ENCODE measurements around the gene WTAP.
"Not testable (repeated sequence)": the region's sequence is repeated elsewhere in the genome, so short reads cannot be mapped to it uniquely, and the experiment has no call there.

The WTAP gene

DNA sequence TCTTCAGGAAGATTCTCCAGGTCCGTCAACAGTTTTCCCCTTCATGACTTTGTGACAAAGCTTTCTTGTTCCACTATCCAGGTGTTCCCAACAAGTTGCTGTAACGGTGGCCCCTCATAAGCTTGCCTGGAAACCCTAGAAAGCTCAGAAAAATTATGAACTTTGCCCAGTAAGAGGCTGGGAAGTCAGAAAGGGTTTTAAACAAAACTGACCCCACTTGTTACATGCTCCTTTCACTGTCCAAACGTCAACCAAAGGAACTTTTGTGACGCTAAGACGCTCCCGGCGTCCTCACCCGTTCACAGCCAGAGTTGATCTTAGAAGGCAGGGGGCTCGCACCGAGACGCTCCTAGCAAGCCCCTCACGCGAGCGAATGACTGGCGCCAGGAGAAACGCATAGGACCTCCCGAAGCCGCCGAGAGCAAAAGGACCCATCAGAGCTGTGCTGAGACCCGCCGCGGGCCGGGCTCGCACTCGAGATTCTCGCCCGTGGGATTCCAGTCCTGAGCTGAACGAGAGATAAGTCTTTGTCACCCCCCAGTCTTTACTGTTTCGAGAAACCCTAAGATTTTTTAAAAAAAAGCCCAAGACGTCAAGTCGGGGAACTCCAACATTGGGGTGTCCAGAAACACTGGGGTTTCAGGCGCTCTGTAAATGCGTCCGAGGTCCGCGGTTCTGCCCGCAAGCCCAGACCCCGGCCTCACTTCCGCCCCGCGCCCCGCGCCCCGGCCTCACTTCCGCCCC is 34.0 kb downstream of the WTAP start:
- in situ Hi-C loops (cut with MboI; ENCODE audit: low sequenced_read_pairs), result no loop called here

DNA sequence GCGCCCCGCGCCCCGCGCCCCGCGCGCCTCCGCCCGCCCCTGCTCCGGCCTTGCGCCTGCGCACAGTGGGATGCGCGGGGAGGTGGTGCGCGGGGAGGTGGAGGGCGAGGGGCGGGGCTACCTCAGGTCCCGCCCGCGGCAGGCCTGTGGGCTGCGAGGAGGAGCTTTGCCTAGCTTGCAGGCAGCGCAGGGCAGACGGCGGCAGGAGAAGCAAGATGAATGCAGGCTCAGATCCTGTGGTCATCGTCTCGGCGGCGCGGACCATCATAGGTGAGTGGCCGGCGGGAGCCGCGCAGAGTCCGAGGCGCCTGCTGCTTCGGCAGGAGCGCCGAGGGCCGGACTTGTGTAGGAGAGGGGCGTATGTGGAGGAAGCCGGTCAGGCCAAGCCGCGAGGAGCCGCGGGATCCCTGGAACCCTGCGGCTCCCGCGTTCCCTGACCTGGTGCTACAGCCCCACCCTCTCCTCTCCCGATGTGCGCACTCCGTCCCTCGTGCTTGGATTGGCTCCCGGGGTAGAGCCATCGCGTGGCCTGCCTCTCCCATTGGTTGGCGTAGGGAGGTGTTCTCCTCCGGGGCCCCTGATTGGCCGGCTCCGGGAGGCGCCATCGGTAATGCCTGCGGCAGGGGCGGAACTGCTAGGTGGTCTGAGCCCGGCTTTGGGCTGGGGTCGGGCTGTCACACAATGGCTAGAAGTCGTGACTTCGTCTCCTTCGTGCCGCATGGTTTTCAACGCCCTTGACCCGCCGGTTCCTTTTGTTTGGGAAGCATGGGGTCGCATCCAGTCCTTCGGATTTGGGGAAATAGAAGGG is 34.8 kb downstream of the WTAP start, which contains the start of gene ACAT2:
ACAT2 (plus strand) TSS at position 173 of the 808 bp plus-strand sequence; CDS start at position 216, 43 bp downstream.
- in situ Hi-C loops (cut with MboI; ENCODE audit: low sequenced_read_pairs), result no loop called here

DNA sequence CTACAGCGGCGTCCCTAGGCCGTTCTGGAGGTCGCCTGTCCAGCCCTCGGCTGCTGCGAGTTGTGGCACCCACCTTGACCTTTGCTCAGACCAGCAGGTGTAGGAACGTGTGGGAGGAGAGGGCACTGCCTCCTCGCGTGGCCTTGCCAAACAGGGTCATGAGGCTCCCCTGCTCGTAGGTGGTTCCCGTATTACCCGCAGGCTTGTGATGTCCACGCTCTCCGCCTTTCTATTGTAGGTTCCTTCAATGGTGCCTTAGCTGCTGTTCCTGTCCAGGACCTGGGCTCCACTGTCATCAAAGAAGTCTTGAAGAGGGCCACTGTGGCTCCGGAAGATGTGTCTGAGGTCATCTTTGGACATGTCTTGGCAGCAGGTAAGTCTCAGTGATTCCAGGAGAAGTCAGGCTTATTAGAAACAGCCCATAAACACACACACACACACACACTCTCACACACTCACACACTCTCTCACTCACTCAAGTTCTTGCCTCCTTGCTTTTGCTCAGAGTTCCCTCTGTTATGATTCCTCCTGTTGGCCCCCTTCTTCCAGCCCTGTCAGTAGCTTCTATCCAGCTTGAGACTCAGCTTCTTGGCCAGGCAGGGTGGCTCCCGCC is 35.5 kb downstream of the WTAP start:
- in situ Hi-C loops (cut with MboI; ENCODE audit: low sequenced_read_pairs), result no loop called here

DNA sequence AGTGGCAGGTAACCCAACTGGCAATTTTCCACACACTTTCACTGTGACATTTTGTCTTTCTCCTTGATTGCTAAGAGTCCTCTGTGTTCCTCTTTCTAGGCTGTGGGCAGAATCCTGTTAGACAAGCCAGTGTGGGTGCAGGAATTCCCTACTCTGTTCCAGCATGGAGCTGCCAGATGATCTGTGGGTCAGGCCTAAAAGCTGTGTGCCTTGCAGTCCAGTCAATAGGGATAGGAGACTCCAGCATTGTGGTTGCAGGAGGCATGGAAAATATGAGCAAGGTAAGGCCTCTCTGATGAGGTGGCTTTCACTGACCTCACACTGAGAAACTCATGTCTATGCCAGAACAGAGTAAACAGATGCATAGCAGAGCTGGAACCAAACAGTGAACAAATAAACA is 39.6 kb downstream of the WTAP start:
- in situ Hi-C loops (cut with MboI; ENCODE audit: low sequenced_read_pairs), result no loop called here

DNA sequence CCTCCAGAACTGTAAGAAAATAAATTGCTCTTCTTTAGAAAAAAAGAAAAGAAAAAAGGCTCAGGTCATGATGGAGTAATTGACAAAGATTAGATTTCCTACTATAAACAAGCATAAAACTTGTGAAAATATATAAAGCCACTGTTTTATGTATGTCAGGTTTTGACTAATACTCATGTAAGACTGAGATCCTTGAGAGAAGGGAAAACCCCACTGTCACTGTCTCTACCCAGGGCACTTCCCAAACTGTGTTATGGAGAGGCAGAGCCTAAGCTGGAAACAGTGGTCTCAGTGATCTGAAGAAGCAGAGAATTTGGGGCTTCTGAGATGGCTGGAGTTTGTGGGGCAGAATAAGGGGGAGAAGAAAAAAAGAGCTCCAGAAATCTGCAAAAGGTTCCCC is 42.2 kb downstream of the WTAP start:
- in situ Hi-C loops (cut with MboI; ENCODE audit: low sequenced_read_pairs), result no loop called here

DNA sequence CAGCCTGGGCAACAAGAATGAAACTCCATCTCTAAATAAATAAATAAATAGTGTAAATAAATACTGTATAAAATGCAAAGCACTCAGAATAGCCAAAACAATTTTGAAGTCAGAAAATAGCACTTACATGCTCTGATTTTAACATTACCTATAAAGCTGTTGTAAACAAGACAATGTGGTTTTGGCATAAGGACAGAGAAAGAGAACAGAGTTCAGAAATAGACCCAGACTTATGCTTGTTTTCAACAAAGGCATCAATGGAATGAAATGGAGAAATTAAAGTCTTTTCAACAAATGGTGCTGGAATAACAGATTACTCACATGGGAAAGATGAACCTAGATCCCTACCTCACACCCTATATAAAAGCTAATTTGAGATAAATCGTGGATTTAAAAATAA is 44.9 kb downstream of the WTAP start:
- in situ Hi-C loops (cut with MboI; ENCODE audit: low sequenced_read_pairs), result no loop called here

DNA sequence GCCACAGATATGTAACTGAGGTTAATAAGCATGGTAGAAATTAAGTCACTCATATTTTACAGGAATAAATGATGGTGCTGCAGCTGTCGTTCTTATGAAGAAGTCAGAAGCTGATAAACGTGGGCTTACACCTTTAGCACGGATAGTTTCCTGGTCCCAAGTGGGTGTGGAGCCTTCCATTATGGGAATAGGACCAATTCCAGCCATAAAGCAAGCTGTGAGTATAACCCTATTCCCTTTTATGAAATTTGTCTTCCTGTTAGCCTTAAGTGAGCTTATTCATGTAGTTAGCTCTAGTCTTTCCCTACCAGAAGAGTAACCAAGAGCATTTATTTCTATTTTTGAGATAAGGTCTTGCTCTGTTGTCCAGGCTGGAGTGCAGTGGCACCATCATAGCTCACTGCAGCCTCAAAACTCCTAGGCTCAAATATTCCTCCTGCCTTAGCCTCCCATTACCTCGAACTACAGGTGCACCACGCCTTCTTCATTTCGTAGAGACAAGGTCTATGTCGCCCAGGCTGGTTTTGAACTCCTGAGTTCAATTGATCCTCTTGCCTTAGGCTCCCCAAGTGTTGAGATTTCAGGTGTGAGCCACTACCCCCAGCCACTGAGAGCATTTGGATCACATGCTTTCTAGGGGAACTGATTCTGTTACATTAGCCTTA is 50.1 kb downstream of the WTAP start:
- in situ Hi-C loops (cut with MboI; ENCODE audit: low sequenced_read_pairs), result no loop called here

DNA sequence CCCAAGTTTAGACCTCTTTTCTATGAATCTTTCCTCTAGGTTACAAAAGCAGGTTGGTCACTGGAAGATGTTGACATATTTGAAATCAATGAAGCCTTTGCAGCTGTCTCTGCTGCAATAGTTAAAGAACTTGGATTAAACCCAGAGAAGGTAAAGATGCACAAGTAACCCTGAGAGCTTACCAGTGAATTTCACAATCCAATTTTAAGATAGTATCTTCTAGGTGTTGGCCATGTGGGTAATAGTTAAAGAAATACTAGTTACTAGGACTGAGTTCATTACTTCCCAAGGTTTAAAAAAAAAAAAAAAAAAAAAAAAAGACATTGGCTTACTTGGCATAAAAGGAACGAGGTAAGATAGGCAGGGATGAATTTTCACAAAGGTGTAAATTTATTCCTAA is 50.8 kb downstream of the WTAP start:
- in situ Hi-C loops (cut with MboI; ENCODE audit: low sequenced_read_pairs), result no loop called here

DNA sequence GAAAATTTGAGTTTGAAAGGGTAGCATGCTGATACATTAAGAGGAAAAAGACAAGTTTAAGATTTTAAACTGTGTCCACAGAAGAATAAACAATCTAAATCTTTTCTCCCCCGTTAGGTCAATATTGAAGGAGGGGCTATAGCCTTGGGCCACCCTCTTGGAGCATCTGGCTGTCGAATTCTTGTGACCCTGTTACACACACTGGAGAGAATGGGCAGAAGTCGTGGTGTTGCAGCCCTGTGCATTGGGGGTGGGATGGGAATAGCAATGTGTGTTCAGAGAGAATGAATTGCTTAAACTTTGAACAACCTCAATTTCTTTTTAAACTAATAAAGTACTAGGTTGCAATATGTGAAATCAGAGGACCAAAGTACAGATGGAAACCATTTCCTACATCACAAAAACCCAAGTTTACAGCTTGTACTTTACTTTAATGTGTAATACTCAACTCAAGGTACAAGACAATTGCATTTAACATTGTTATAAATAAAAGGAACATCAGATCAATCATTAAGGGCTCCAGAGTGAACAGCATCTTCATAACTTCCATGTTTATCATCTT is 51.3 kb downstream of the WTAP start:
- in situ Hi-C loops (cut with MboI; ENCODE audit: low sequenced_read_pairs), result no loop called here

DNA sequence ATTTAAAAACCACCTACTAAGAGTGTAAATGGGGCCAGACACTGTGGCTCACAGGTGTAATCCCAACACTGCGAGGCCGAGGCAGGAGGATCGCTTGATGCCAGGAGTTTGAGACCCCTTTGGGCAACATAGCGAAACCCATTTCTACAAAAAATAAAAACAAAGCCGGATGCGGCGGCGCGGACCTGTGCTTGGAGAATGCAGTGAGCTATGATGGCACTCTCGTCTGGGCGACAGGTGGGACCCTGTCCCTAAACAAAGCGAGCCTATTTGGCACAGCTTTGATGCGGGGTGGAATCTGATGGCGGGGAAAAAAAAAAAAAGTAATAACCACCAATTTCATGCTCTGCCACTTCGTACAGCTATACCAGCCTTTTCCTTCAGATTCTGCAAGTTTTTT is 61.0 kb downstream of the WTAP start:
- in situ Hi-C loops (cut with MboI; ENCODE audit: low sequenced_read_pairs), result no loop called here

DNA sequence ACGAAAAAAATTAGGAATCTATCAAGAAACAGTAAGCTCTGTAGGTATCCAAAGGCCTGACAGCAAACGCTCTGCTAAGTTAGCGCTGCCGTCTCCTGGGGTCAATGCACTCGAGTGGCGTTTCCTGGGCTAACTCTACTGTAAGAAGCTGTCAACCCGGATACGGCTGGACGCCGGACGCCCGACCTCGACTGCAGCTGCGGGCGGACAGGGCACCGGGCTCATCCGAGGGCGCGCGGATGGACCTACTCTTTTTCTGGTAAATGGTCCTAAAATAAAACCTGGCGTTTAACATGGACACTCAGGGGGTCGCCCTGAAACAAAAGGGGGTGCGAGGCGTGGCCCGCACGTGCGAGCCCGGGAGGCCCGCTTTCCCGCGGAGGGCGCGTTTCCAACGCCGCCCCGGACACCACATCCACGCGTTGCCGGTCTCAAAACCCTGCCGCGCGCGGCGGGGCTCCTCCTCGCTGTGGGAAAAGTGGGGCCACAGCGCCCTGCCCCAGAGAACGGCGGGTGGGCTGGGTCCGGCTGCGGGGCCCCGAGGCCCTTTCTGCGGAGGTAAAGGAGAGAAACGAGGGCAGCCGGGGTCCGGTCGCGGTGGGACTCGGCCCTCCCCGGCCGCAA is 61.6 kb downstream of the WTAP start:
- in situ Hi-C loops (cut with MboI; ENCODE audit: low sequenced_read_pairs), result no loop called here

DNA sequence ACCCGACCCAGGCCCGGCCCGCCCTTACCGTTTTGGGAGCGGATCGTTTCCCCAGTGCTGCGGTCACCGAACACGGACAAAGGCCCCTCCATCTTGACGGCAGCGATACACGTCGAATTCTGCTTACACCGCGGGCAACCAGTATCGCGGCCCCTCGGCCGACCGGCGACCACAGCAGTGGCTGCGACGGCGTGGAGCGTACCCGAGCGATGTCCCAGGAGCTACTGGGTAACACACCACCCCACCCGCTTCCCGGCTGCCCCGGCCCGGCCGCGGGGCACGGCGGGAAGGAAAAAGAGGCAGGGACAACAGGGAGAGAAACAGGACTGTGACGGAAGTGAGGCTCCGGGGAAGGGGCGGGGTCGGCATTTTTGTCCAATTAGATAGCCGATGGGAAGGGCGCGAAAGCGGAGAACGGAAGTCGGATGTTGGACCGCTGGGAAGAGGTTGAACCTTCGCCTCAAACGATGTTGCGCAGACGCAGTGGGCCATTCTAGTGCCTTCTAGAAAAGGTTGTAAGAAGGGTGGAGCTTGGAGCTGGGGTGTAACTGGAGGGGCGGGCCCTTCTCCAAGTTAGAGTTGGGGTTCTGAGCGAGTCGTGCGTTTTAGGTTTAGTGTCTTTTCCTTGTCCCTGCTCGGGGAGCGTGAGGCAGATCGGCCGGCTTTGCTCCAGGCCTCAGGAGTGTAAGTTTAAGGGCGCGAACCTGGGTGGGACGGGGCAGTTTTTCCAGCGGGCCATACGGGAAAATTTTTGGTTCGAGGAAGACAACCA is 62.3 kb downstream of the WTAP start, which contains the start of gene TCP1:
TCP1 (minus strand) TSS at position 226 of the 772 bp plus-strand sequence; CDS start at position 92, 134 bp downstream.
- in situ Hi-C loops (cut with MboI; ENCODE audit: low sequenced_read_pairs), result no loop called here

DNA sequence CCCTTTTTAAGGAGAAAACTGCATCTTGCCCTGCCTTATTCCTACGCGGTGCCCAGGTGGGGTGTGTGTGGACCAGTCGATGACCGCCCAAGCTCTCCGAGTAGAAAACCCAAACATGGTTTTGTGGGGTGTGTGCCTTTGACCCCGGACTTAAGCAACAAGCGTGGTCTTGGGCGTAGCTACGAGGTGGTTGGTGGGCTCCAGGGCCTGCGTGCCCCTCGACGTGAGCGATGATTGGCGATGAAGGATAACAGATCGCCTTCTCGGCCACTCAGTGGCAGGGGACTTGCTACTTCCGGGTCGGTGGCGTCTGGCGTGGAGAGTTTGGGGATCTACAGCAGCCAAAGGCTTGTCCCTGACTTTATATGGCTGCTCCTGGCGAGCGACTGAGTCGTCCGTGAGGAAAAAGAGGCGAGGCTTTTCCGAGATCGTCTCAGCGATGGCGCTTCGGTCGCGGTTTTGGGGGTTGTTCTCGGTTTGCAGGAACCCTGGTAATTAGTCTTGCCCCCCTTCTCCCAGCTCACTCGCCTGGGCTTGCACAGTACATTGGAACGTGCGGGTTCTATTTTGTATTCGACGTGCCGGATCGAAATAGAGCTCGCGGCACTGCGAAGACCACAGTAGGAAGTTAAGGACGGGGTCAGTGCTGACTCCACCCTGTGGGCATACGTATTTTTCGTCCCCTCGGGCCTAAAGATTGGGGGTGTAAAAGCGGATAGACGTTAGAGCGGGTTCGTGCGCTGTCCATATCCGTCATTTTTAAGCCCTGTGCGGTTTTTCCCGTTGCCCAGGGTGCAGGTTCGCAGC is 63.0 kb downstream of the WTAP start, which contains the start of gene MRPL18:
MRPL18 (plus strand) TSS at position 319 of the 807 bp plus-strand sequence; CDS start at position 440, 121 bp downstream.
- in situ Hi-C loops (cut with MboI; ENCODE audit: low sequenced_read_pairs), result no loop called here

DNA sequence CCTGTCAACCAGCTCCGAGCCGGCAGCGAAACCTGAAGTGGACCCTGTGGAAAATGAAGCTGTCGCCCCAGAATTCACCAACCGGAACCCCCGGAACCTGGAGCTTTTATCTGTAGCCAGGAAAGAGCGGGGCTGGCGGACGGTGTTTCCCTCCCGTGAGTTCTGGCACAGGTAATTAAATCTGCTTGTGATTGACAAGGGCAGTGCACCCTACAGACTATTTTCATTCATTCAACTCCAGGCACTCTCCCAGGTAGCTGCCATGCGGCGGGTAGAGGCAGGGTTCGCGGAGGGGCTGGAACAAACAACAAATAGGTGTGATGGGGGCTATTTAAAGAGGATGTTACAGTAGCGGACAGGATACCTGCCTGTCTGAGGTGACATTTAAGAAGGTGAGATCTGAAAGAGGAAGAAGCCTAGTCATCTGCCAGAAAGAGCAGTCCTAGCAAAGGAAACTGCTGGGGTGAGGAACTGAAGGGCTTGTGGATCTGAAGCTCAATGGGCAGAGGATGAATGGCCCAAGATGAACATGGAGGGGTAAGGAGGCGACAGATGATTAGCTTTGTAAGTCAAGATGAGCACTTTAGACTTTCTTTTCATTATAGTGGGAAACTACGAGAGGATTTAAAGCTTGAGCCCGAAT is 63.8 kb downstream of the WTAP start:
- in situ Hi-C loops (cut with MboI; ENCODE audit: low sequenced_read_pairs), result no loop called here

DNA sequence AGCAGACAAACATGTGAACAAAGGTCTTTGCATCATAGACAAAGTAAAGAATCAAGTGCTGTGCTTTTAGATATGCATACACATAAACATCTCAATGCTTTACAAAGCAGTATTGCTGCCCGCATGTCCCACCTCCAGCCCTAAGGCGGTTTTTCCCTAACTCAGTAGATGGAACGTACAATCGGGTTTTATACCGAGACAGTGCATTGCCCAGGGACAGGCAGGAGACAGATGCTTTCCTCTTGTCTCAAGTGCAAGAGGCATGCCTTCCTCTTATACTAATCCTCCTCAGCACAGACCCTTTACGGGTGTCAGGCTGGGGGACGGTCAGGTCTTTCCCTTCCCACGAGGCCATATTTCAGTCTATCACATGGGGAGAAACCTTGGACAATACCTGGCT is 67.7 kb downstream of the WTAP start:
- in situ Hi-C loops (cut with MboI; ENCODE audit: low sequenced_read_pairs), result not testable (repeated sequence)

DNA sequence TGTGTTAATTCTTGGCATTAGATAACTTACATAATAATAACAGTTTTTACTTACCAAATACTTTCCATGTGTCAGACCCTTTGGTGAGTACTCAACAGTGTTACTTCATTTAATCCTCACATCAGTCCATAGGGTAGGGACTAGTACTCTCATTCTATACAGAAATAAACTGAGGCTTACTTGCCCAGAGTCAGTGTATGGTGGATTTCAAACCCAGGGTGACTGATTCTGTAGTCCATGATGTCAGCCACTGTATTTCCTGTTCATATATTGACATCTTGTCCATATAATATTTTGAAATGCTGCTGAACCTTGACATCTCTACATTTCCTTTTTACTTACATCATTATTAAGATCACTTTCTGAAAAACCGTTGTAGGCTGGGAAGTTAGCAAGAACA is 70.2 kb downstream of the WTAP start:
- in situ Hi-C loops (cut with MboI; ENCODE audit: low sequenced_read_pairs), result no loop called here

DNA sequence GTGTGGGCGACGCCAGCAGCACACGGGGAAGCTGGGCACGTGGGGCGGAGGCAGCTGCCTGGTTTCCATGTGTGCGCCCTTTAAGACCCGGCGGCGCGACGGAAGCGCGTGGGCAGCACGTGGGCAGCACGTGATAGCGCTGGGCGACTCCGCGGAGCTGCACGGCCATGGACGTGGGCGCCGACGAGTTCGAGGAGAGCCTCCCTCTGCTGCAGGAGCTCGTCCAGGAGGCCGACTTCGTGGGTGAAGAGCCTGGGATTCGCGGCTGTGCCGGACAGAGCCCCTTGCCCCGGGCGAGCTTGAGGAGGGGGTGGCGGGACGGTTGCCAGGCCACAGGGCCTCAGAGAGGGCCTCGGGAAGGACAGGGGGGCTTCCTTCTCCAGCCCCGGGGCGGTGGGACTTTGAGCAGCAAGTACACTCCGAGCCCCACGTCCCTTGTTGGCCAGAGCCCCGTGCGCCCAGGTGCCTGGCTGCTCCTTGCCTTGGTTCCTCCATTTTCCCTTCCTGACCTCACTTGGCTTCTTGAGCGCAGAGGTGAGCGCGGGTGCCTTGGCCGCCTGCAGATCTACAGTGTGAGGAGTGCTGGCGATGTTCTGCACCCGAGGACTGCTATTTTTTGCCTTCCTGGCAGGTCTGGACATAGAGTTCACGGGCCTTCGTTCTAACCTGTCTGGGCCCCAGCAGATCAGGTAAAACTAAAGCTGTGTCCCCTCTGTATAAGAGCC is 73.0 kb downstream of the WTAP start, which contains the start of gene PNLDC1:
PNLDC1 (plus strand) TSS at position 136 of the 725 bp plus-strand sequence; CDS start at position 168, 32 bp downstream.
- in situ Hi-C loops (cut with MboI; ENCODE audit: low sequenced_read_pairs), result no loop called here
